ENCODE measurements around the gene STAU1. TPM values are rescaled to one million over a fixed set of nuclear protein-coding genes. Genes with fewer than 3 reads are reported as not detected.

Gene STAU1
- polyA plus RNA-seq, 1 experiment, result 80.7 TPM

GRCh38 chr20:49183444-49183843 is 4.7 kb downstream of the STAU1 start:
- H3K9me3 ChIP-seq (ENCODE audit: control insufficient read depth, insufficient read depth, low read length), result no peaks in the 10 kb centered on the region
- no peak overlapping the region for H3K4me3 ChIP-seq (ENCODE audit: low read depth, low read length)
- no peak overlapping the region for H3K27ac ChIP-seq (ENCODE audit: low read depth, low read length)
- H3K27me3 ChIP-seq (ENCODE audit: control insufficient read depth, insufficient read depth, low read length), result no peaks in the 10 kb centered on the region
- POLR2A ChIA-PET, result no interaction called here
- CTCF ChIA-PET, result interaction anchor here (1.7 to 4.9 kb wide), 2 partner anchors 33 to 51 kb away, joined by 5 to 42 read pairs; no protein-coding TSS in a partner anchor
- TF ChIP-seq, protein P1, sequence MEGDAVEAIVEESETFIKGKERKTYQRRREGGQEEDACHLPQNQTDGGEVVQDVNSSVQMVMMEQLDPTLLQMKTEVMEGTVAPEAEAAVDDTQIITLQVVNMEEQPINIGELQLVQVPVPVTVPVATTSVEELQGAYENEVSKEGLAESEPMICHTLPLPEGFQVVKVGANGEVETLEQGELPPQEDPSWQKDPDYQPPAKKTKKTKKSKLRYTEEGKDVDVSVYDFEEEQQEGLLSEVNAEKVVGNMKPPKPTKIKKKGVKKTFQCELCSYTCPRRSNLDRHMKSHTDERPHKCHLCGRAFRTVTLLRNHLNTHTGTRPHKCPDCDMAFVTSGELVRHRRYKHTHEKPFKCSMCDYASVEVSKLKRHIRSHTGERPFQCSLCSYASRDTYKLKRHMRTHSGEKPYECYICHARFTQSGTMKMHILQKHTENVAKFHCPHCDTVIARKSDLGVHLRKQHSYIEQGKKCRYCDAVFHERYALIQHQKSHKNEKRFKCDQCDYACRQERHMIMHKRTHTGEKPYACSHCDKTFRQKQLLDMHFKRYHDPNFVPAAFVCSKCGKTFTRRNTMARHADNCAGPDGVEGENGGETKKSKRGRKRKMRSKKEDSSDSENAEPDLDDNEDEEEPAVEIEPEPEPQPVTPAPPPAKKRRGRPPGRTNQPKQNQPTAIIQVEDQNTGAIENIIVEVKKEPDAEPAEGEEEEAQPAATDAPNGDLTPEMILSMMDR (IDR thresholded peaks at IDR 0.05; ENCODE audit: low read depth, low read length), result no peak
- DNase-seq (ENCODE audit: low read depth, low spot score), result no peak

GRCh38 chr20:49181265-49181877 is 6.8 kb downstream of the STAU1 start:
- DNase-seq (ENCODE audit: low read depth, low spot score), result no peak
- Histone ChIP-seq H3K27ac (ENCODE audit: low read depth, low read length) (no peak overlapping the region), H3K4me3 (ENCODE audit: low read depth, low read length) (no peak overlapping the region), H3K9me3 (ENCODE audit: control insufficient read depth, insufficient read depth, low read length) (no peaks in the 10 kb centered on the region), H3K27me3 (ENCODE audit: control insufficient read depth, insufficient read depth, low read length) (no peaks in the 10 kb centered on the region)
- ChIA-PET CTCF (interaction anchor here (0.6 to 4.9 kb wide), 4 partner anchors 11 to 38 kb away, joined by 3 to 42 read pairs (median 8); partner anchors contain the start of gene DDX27), POLR2A (no interaction called here)
- TF ChIP-seq, protein P1 (IDR thresholded peaks at IDR 0.05; ENCODE audit: low read depth, low read length), result no peak

GRCh38 chr20:49179368-49180277 is 8.5 kb downstream of the STAU1 start:
- CTCF ChIA-PET, result interaction anchor here (0.9 to 4.9 kb wide), 2 partner anchors 37 to 67 kb away, joined by 3 to 42 read pairs; no protein-coding TSS in a partner anchor
- TF ChIP-seq, protein P1 (IDR thresholded peaks at IDR 0.05; ENCODE audit: low read depth, low read length), result no peak
- no peaks in the 10 kb centered on the region for H3K27me3 ChIP-seq (ENCODE audit: control insufficient read depth, insufficient read depth, low read length)
- POLR2A ChIA-PET, result interaction anchor here (0.6 to 0.7 kb wide), 2 partner anchors 22 to 67 kb away, joined by 3 to 4 read pairs; no protein-coding TSS in a partner anchor
- no peaks in the 10 kb centered on the region for H3K9me3 ChIP-seq (ENCODE audit: control insufficient read depth, insufficient read depth, low read length)
- no peak for DNase-seq (ENCODE audit: low read depth, low spot score)
- no peak overlapping the region for H3K27ac ChIP-seq (ENCODE audit: low read depth, low read length)
- no peak overlapping the region for H3K4me3 ChIP-seq (ENCODE audit: low read depth, low read length)

DNA sequence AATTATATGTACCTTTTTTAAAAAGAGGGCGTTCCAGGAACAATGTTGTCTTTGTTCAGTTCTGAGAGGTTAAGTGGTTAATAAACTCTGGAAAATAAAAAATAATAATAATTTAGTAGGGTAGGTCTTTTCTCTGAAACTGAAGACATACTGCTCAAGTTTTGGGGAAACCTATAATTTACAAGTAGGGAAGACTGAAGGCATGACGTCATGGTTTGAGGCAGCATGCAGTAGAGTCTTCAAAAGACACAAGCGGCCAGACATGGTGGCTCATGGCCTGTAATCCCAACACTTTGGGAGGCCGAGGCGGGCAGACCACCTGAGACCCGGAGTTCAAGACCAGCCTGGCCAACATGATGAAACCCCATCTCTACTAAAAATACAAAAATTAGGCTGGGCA is 14.0 kb downstream of the STAU1 start:
- POLR2A ChIA-PET, result no interaction called here
- no peak overlapping the region for H3K4me3 ChIP-seq (ENCODE audit: low read depth, low read length)
- TF ChIP-seq, protein P1 (IDR thresholded peaks at IDR 0.05; ENCODE audit: low read depth, low read length), result no peak
- DNase-seq (ENCODE audit: low read depth, low spot score), result no peak
- H3K9me3 ChIP-seq (ENCODE audit: control insufficient read depth, insufficient read depth, low read length), result no peaks in the 10 kb centered on the region
- no peaks in the 10 kb centered on the region for H3K27me3 ChIP-seq (ENCODE audit: control insufficient read depth, insufficient read depth, low read length)
- CTCF ChIA-PET, result interaction anchor here (0.5 kb wide), 1 partner anchor 1988 kb away, joined by 3 read pairs; no protein-coding TSS in a partner anchor
- H3K27ac ChIP-seq (ENCODE audit: low read depth, low read length), result no peak overlapping the region

All from AG04450 (cell line).